PFSK-1 (cell line): Measurements from ENCODE around the gene ADAMTSL1.

Experiments
- FOXP2 ChIP-seq: optimal IDR thresholded peaks from 2 replicates; pipeline ENCODE3; 2011; ENCODE audit warnings: borderline replicate concordance, control low read depth, inconsistent platforms; ENCODE audit not compliant: insufficient read depth; ENCODE audit errors: extremely low read length, extremely low read depth
- POLR2AphosphoS5 ChIP-seq: IDR thresholded peaks from 2 replicates; pipeline ENCODE4 v1.6.1; 2012; ENCODE audit warnings: low read depth, mild to moderate bottlenecking, control low read depth, low read length, moderate library complexity

DNA sequence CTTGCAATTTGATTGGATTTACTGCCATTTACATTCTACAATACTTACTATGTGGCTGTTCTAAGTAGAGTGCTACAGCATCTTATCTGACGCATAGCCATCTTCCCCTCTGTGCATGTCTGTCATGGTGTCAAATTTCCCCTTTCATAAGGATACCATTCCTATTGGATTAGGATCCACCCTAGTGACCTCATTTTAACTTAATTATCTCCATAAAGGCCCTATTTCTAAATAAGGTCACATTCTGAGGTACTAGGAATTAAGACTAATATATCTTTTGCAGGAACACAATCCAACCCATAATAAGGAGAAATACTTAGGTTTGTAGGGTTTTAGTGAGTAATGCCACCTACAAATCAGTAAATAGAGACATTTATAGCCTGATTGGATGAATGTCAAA is 268.0 kb downstream of the ADAMTSL1 start:
- TF ChIP-seq POLR2AphosphoS5 (no peak), FOXP2 (no peak)
